ENCODE measurements around the gene SERTAD2. TPM values are rescaled to one million over a fixed set of nuclear protein-coding genes. Genes with fewer than 3 reads are reported as not detected.

SERTAD2 gene, protein sequence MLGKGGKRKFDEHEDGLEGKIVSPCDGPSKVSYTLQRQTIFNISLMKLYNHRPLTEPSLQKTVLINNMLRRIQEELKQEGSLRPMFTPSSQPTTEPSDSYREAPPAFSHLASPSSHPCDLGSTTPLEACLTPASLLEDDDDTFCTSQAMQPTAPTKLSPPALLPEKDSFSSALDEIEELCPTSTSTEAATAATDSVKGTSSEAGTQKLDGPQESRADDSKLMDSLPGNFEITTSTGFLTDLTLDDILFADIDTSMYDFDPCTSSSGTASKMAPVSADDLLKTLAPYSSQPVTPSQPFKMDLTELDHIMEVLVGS
- total RNA-seq (ENCODE audit: low replicate concordance): 12.2 and 19.1 TPM in 2 replicates

DNA sequence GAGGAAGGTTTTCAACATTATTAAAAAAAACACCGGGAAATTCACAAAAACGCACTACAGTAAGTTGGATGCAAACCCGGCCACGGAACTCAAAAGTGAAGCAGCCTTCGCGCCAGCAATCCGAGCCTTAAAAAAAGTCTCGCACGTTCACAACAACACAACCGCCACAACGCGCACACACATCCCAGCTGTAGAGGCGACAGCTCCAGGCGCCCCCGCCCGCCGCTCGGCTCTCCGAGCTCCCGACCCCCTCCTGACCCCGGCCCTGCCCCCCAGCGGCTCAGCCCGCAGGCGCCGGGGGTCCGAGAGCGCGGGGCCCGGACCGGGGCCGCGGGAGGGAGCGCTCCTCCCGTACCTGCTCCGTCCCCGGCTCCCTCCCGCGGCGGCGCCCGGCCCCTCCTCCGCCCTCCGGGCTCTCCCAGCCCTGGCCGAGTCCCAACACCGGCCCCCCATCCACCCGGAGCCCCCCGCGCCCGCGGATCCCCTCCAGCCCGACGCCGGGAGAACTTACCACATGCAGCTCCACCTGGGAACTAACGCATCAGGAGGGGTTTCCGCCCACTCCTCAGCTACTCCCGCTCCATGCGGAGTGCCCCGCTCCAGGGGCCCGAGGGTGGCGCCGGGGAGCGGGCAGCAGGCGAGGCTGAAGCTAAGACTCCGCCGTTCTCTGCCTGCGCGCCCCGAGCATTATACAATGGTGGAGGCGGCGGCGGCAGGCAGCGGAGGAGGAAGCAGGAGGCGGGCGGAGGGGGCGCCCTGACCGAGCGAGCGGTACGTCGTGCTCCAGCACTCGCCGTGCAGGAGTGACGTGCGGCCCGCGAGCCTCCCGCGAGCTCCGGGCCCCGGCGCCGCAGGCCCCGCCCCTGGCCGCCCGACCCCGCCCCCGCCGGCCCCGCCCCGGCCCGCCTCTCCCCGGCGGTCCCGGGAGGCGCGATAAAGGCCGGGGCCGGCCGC, at the start of gene SERTAD2:
Gene SERTAD2, minus strand, starts transcription at position 805 of the 954 bp plus-strand sequence. CDS start 17,042 bp downstream, outside the sequence.
- Mint-ChIP-seq H3K9me3 (no peaks in the 10 kb centered on the region), H3K4me1 (peaks cover 54% of the 10 kb centered on the region), H3K27ac (peak within 1 kb of the TSS; percentile 93), H3K4me3 (peak within 1 kb of the TSS; percentile 91), H3K27me3 (ENCODE audit: insufficient read depth, low read depth) (no peaks in the 10 kb centered on the region), H3K36me3 (no peaks in the 10 kb centered on the region)
- Histone ChIP-seq H3K79me2 (ENCODE audit: low read depth) (peaks cover 48% of the 10 kb centered on the region), H3K9ac (peak within 1 kb of the TSS; percentile 86), H3F3A (ENCODE audit: low read depth) (peaks cover 58% of the 10 kb centered on the region), H4K20me1 (ENCODE audit: low read depth) (peaks cover 46% of the 10 kb centered on the region), H3K4me1 (peaks cover 49% of the 10 kb centered on the region), H3K9me3 (ENCODE audit: low read depth) (no peaks in the 10 kb centered on the region), H3K36me3 (no peaks in the 10 kb centered on the region), H3K4me2 (peak within 1 kb of the TSS; percentile 88), H3K27ac (peak within 1 kb of the TSS; percentile 99), H2AFZ (replicated peaks) (peak within 1 kb of the TSS; percentile 75), H3K4me3 (peak within 1 kb of the TSS; percentile 99), H3K27me3 (no peaks in the 10 kb centered on the region)
- peak; percentile 97 for DNase-seq (ENCODE audit: low spot score)
- TF ChIP-seq, protein P1, sequence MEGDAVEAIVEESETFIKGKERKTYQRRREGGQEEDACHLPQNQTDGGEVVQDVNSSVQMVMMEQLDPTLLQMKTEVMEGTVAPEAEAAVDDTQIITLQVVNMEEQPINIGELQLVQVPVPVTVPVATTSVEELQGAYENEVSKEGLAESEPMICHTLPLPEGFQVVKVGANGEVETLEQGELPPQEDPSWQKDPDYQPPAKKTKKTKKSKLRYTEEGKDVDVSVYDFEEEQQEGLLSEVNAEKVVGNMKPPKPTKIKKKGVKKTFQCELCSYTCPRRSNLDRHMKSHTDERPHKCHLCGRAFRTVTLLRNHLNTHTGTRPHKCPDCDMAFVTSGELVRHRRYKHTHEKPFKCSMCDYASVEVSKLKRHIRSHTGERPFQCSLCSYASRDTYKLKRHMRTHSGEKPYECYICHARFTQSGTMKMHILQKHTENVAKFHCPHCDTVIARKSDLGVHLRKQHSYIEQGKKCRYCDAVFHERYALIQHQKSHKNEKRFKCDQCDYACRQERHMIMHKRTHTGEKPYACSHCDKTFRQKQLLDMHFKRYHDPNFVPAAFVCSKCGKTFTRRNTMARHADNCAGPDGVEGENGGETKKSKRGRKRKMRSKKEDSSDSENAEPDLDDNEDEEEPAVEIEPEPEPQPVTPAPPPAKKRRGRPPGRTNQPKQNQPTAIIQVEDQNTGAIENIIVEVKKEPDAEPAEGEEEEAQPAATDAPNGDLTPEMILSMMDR (IDR thresholded peaks at IDR 0.05): no peak
- TF ChIP-seq EZH2phosphoT487 (IDR thresholded peaks at IDR 0.05): no peak

DNA sequence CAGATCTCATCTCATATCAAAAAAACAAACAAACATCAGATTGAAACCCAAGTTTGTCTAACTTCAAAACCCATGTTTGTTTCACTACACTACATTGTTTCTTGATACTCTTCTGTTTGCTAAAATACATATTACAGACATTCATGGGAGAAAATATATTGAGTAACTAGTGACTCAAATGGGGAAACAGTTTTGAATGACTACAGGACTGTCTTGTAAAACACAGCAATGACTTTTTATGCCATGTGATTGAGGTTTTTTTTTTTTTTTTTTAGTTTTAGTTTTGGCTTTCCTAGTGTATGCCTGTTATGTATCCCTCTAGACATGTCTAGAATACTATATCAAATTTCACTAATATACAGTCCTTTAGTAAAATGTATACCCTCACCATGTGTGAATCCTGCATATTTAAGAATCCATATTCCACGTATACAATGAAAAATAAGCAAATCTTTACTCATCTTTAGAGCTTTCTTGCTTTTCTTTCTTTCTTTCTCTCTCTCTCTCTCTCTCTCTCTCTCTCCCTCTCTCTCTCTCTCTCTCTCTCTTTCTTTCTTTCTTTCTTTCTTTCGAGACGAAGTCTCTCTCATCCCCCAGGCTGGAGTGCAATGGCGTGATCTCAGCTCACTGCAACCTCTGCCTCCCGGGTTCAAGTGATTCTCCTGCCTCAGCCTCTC, 46.6 kb upstream of the SERTAD2 start:
- no peak overlapping the region for H3K4me3 ChIP-seq
- Mint-ChIP-seq H3K27ac (no peak overlapping the region), H3K36me3 (no peaks in the 10 kb centered on the region), H3K9me3 (no peaks in the 10 kb centered on the region), H3K4me3 (no peak overlapping the region), H3K27me3 (ENCODE audit: insufficient read depth, low read depth) (peaks cover 4% of the 10 kb centered on the region), H3K4me1 (peaks cover 19% of the 10 kb centered on the region)
- H3F3A ChIP-seq (ENCODE audit: low read depth): peaks cover 8% of the 10 kb centered on the region
- H3K4me2 ChIP-seq: no peak overlapping the region
- DNase-seq (ENCODE audit: low spot score): no peak
- H3K27ac ChIP-seq: no peak overlapping the region
- no peaks in the 10 kb centered on the region for H3K79me2 ChIP-seq (ENCODE audit: low read depth)
- no peak overlapping the region for H2AFZ ChIP-seq (replicated peaks)
- no peaks in the 10 kb centered on the region for H3K36me3 ChIP-seq
- H3K9ac ChIP-seq: no peak overlapping the region
- H3K9me3 ChIP-seq (ENCODE audit: low read depth): no peaks in the 10 kb centered on the region
- no peaks in the 10 kb centered on the region for H3K27me3 ChIP-seq
- TF ChIP-seq, protein P1 (IDR thresholded peaks at IDR 0.05): no peak
- TF ChIP-seq EZH2 (IDR thresholded peaks at IDR 0.05): no peak
- TF ChIP-seq EZH2phosphoT487 (IDR thresholded peaks at IDR 0.05): no peak
- no peaks in the 10 kb centered on the region for H4K20me1 ChIP-seq (ENCODE audit: low read depth)
- peaks cover 19% of the 10 kb centered on the region for H3K4me1 ChIP-seq

DNA sequence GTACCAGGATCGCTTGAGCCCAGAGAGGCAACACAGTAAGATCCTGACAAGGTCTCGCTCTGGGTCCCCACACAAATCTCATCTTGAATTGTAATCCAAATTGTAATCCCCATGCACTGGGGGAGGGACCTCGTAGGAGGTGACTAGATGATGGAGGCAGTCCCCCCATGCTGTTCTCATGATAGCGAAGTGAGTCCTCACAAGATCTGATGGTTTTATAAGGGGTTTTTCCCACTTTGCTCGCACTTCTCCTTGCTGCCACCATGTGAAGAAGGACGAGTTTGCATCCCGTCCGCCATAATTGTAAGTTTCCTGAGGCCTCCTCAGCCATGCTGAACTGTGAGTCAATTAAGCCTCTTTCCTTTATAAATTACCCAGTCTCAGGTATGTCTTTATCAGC, 46.0 kb upstream of the SERTAD2 start:
- Histone ChIP-seq H3K27me3 (no peaks in the 10 kb centered on the region), H3K27ac (no peak overlapping the region), H3K9ac (no peak overlapping the region), H3K9me3 (ENCODE audit: low read depth) (no peaks in the 10 kb centered on the region), H3F3A (ENCODE audit: low read depth) (peaks cover 8% of the 10 kb centered on the region), H4K20me1 (ENCODE audit: low read depth) (no peaks in the 10 kb centered on the region), H3K4me2 (no peak overlapping the region), H2AFZ (replicated peaks) (no peak overlapping the region), H3K79me2 (ENCODE audit: low read depth) (no peaks in the 10 kb centered on the region), H3K4me3 (no peak overlapping the region), H3K4me1 (peaks cover 19% of the 10 kb centered on the region), H3K36me3 (no peaks in the 10 kb centered on the region)
- H3K4me1 Mint-ChIP-seq: peaks cover 19% of the 10 kb centered on the region
- peaks cover 4% of the 10 kb centered on the region for H3K27me3 Mint-ChIP-seq (ENCODE audit: insufficient read depth, low read depth)
- H3K4me3 Mint-ChIP-seq: no peak overlapping the region
- no peaks in the 10 kb centered on the region for H3K36me3 Mint-ChIP-seq
- DNase-seq (ENCODE audit: low spot score): no peak
- H3K27ac Mint-ChIP-seq: no peak overlapping the region
- TF ChIP-seq EZH2phosphoT487 (IDR thresholded peaks at IDR 0.05): no peak
- TF ChIP-seq, protein P1 (IDR thresholded peaks at IDR 0.05): peak; percentile 17
- no peak for TF ChIP-seq EZH2 (IDR thresholded peaks at IDR 0.05)
- H3K9me3 Mint-ChIP-seq: no peaks in the 10 kb centered on the region

Data from neural progenitor cell (in vitro differentiated cells).